Right forelimb (tissue), 1 donor: Measurements from ENCODE around the gene CCL22.
"Not testable (repeated sequence)": the region's sequence is repeated elsewhere in the genome, so short reads cannot be mapped to it uniquely, and the experiment has no call there.

ENCODE experiments used
- DNase-seq: peaks from one replicate; pipeline ENCODE4 v3.0.0-alpha.2; 2018

Gene CCL22

GRCh38 chr16:57397493-57397892 is 38.9 kb downstream of the CCL22 start:
- DNase-seq: not testable (repeated sequence)

- no peak for DNase-seq
Observed at GRCh38 chr16:57401943-57402640, 43.5 kb downstream of the CCL22 start.

- no peak for DNase-seq
Observed at GRCh38 chr16:57403965-57404817, 45.6 kb downstream of the CCL22 start, which contains the start of gene CCL17. Gene CCL17 (plus strand): TSS chr16:57404767. CDS start chr16:57413933, 9,166 bp downstream.

GRCh38 chr16:57405097-57405496 is 46.5 kb downstream of the CCL22 start:
- no peak for DNase-seq

GRCh38 chr16:57406881-57407280 is 48.3 kb downstream of the CCL22 start:
- no peak for DNase-seq

- no peak for DNase-seq
Observed at GRCh38 chr16:57407521-57408353, 49.2 kb downstream of the CCL22 start.

- DNase-seq: no peak
Observed at GRCh38 chr16:57409065-57409464, 50.5 kb downstream of the CCL22 start.

GRCh38 chr16:57409870-57410587 is 51.4 kb downstream of the CCL22 start:
- DNase-seq: no peak

- no peak for DNase-seq
Observed at GRCh38 chr16:57411362-57411976, 52.9 kb downstream of the CCL22 start.

- DNase-seq: no peak
Observed at GRCh38 chr16:57412584-57412983, 54.0 kb downstream of the CCL22 start.

GRCh38 chr16:57413301-57413730 is 54.7 kb downstream of the CCL22 start:
- DNase-seq: no peak

- DNase-seq: no peak
Observed at GRCh38 chr16:57413733-57414132, 55.1 kb downstream of the CCL22 start.
